H1 (cell line): ENCODE measurements around the gene NPTXR.

ENCODE experiments used
- CTCF ChIP-seq, 3 experiments: IDR thresholded peaks; 1 replicate in 2 of 3; 2 replicates in 1 of 3; pipeline versions ENCODE4 v1.5.1 to v1.6.1; 2011; ENCODE audit warnings: low read length in 3 of 3, mild to moderate bottlenecking in 3 of 3, inconsistent platforms in 2 of 3, low read depth in 1 of 3, moderate library complexity in 1 of 3; ENCODE audit not compliant: insufficient read depth in 1 of 3; ENCODE audit errors: control extremely low read depth in 1 of 3
- EZH2 ChIP-seq: fragments of 200-600 bp; sonication (generic); IDR thresholded peaks from 2 replicates; pipeline ENCODE4 v1.7.1; 2012; ENCODE audit warnings: low read depth, mild to moderate bottlenecking, moderate library complexity, low read length, inconsistent platforms; ENCODE audit not compliant: severe bottlenecking
- GABPA ChIP-seq: IDR thresholded peaks from 2 replicates; pipeline ENCODE4 v1.6.1; 2011; ENCODE audit warnings: mild to moderate bottlenecking, low read length, moderate library complexity, borderline replicate concordance; ENCODE audit not compliant: insufficient read depth
- POLR2A ChIP-seq, 2 experiments: IDR thresholded peaks; 1 replicate in 1 of 2; 2 replicates in 1 of 2; pipeline ENCODE4 v1.6.1; 2011; ENCODE audit warnings: low read depth in 2 of 2, low read length in 2 of 2, mild to moderate bottlenecking in 2 of 2; ENCODE audit errors: control extremely low read depth in 1 of 2
- POLR2AphosphoS5 ChIP-seq: IDR thresholded peaks from 2 replicates; pipeline ENCODE4 v1.6.1; 2011; ENCODE audit warnings: low read depth, low read length
- RFX5 ChIP-seq: IDR thresholded peaks from 2 replicates; pipeline ENCODE4 v1.6.1; 2011; ENCODE audit warnings: low read depth, low read length, improper control_type of control experiment, borderline replicate concordance
- RNF2 ChIP-seq: fragments of 200-900, 300-1000 bp; sonication (generic); IDR thresholded peaks from 2 replicates; pipeline ENCODE4 v1.7.1; 2016; ENCODE audit warnings: borderline replicate concordance, low read depth, mild to moderate bottlenecking, antibody characterized with exemption, low read length; ENCODE audit not compliant: poor library complexity, severe bottlenecking; ENCODE audit errors: missing control alignments
- SIN3A ChIP-seq, 2 experiments: IDR thresholded peaks in 1 of 2; conservative IDR thresholded peaks in 1 of 2; 2 replicates each; pipeline ENCODE4 v1.6.1; 2011 to 2012; ENCODE audit warnings: low read length in 2 of 2, improper control_type of control experiment in 1 of 2, low read depth in 1 of 2, mild to moderate bottlenecking in 1 of 2
- TAF1 ChIP-seq: IDR thresholded peaks from 2 replicates; pipeline ENCODE4 v1.6.1; 2011; ENCODE audit warnings: mild to moderate bottlenecking, low read depth, low read length
- TBP ChIP-seq: IDR thresholded peaks from 2 replicates; pipeline ENCODE4 v1.6.1; 2011; ENCODE audit warnings: low read depth, low read length, improper control_type of control experiment
- USF2 ChIP-seq: IDR thresholded peaks from 2 replicates; pipeline ENCODE4 v1.6.1; 2011; ENCODE audit warnings: low read length, improper control_type of control experiment
- YY1 ChIP-seq: IDR thresholded peaks from 2 replicates; pipeline ENCODE4 v1.6.1; 2011; ENCODE audit warnings: low read depth, mild to moderate bottlenecking, low read length
- ZNF274 ChIP-seq: IDR thresholded peaks from 2 replicates; pipeline ENCODE4 v1.7.0; 2012; ENCODE audit warnings: low read length, borderline replicate concordance; ENCODE audit errors: extremely low read depth

- TF ChIP-seq TAF1 (no peak), POLR2A (IDR thresholded peaks at IDR 0.05; ENCODE audit: control extremely low read depth in 1 of 2, low read depth in 2 of 2, low read length in 2 of 2) (no peak), TBP (no peak), ZNF274 (no peak), YY1 (no peak), EZH2 (no peak), CTCF (IDR thresholded peaks at IDR 0.05; ENCODE audit: control extremely low read depth in 1 of 3, insufficient read depth in 1 of 3, low read depth in 1 of 3, low read length in 3 of 3) (no peak), USF2 (no peak), SIN3A (conservative IDR thresholded peaks at IDR 0.05 in 1 of 2, IDR thresholded peaks at IDR 0.05 in 1 of 2; ENCODE audit: low read depth in 1 of 2, low read length in 2 of 2) (no peak), RNF2 (no peak), RFX5 (no peak), POLR2AphosphoS5 (no peak), GABPA (no peak)
These were observed 62.8 kb downstream of the NPTXR start for GRCh38 chr22:38781033-38781432.
